Mesendoderm (in vitro differentiated cells): ENCODE measurements around the gene EPSTI1.

Experiments used
- DNase-seq: peaks from one replicate; pipeline ENCODE4 v3.0.0; 2013
- H2AK5ac ChIP-seq: 2 replicates; pipeline ENCODE4 v1.6.1; 2013; ENCODE audit warnings: low read length, inconsistent platforms
- H2BK120ac ChIP-seq: 2 replicates; pipeline ENCODE4 v1.6.1; 2013; ENCODE audit warnings: low read depth, mild to moderate bottlenecking, low read length, moderate library complexity, mixed read lengths
- H2BK15ac ChIP-seq: replicated peaks from 2 replicates; pipeline ENCODE4 v1.6.1; 2013; ENCODE audit warnings: low read depth, mild to moderate bottlenecking, moderate library complexity
- H2BK5ac ChIP-seq: 2 replicates; pipeline ENCODE4 v1.6.1; 2013; ENCODE audit warnings: low read length, inconsistent platforms
- H3K18ac ChIP-seq: 2 replicates; pipeline ENCODE4 v1.6.1; 2013; ENCODE audit warnings: mild to moderate bottlenecking, low read length, mixed read lengths
- H3K23ac ChIP-seq: one replicate; pipeline ENCODE4 v1.6.1; 2013; ENCODE audit warnings: low read length
- H3K27ac ChIP-seq: 2 replicates; pipeline ENCODE4 v1.5.1; 2013; ENCODE audit warnings: low read depth, mild to moderate bottlenecking, inconsistent platforms, low read length, moderate library complexity
- H3K27me3 ChIP-seq: 2 replicates; pipeline ENCODE4 v1.6.1; 2013; ENCODE audit warnings: low read length, control low read depth, mild to moderate bottlenecking, inconsistent platforms; ENCODE audit not compliant: insufficient read depth, poor library complexity
- H3K36me3 ChIP-seq: 2 replicates; pipeline ENCODE4 v1.6.1; 2013; ENCODE audit warnings: low read length, inconsistent platforms; ENCODE audit not compliant: control insufficient read depth, insufficient read depth
- H3K4ac ChIP-seq: one replicate; pipeline ENCODE4 v1.6.1; 2013; ENCODE audit warnings: low read depth, mild to moderate bottlenecking, low read length, moderate library complexity
- H3K4me1 ChIP-seq: 2 replicates; pipeline ENCODE4 v1.6.1; 2013; ENCODE audit warnings: low read depth, low read length, inconsistent platforms; ENCODE audit not compliant: control insufficient read depth
- H3K4me2 ChIP-seq: 2 replicates; pipeline ENCODE4 v1.6.1; 2013; ENCODE audit warnings: low read length
- H3K4me3 ChIP-seq: 2 replicates; pipeline ENCODE4 v1.5.1; 2013; ENCODE audit warnings: mild to moderate bottlenecking, low read length
- H3K56ac ChIP-seq: one replicate; pipeline ENCODE4 v1.6.1; 2013; ENCODE audit warnings: low read length
- H3K79me1 ChIP-seq: 2 replicates; pipeline ENCODE4 v1.6.1; 2013; ENCODE audit warnings: low read length, inconsistent platforms
- H3K79me2 ChIP-seq: 2 replicates; pipeline ENCODE4 v1.6.1; 2013; ENCODE audit warnings: mild to moderate bottlenecking, low read length; ENCODE audit not compliant: control insufficient read depth, insufficient read depth
- H3K9ac ChIP-seq: 2 replicates; pipeline ENCODE4 v1.6.1; 2013; ENCODE audit warnings: low read length, inconsistent platforms
- H4K5ac ChIP-seq: one replicate; pipeline ENCODE4 v1.6.1; 2013; ENCODE audit warnings: low read length
- H4K8ac ChIP-seq: one replicate; pipeline ENCODE4 v1.6.1; 2013; ENCODE audit warnings: low read depth, mild to moderate bottlenecking, control low read depth, low read length, moderate library complexity
- WGBS: extraction: QIAGEN DNeasy Blood & Tissue Kit; methylation state at CpG from one replicate; pipeline ENCODE4 v1.1.7; 2013; ENCODE audit warnings: low lambda C conversion rate, missing lambda C conversion rate; ENCODE audit not compliant: insufficient coverage; ENCODE audit errors: extremely low coverage; 5-methylcytosine and 5-hydroxymethylcytosine counted together

Gene EPSTI1

DNA sequence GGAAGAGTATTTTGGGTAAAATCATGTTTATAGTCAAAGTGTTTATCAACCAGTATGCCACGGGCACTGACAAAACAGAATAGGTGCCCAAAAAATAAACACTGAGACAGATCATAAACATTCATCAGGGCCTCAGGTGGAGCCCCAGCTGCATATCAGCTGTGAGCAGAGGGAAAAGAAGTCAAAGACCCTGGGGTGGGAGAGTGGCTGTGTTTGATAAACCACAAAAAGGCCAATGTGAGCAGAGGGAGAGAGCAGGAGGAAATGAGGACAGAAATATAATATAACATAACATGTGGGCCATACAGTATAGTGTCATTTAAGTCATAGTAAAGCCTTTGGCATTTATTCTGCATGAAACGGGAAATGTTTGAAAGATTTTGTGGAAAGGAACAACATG, 10.0 kb upstream of the EPSTI1 start:
- Histone ChIP-seq H3K27ac (no peak overlapping the region), H3K23ac (no peak overlapping the region), H2BK5ac (no peak overlapping the region), H3K9ac (no peak overlapping the region), H3K4me2 (no peak overlapping the region), H3K4me1 (no peaks in the 10 kb centered on the region), H3K4ac (no peak overlapping the region), H2BK15ac (no peak overlapping the region), H3K18ac (no peak overlapping the region), H2BK120ac (no peak overlapping the region), H3K36me3 (no peaks in the 10 kb centered on the region), H4K5ac (no peak overlapping the region), H3K27me3 (no peaks in the 10 kb centered on the region), H4K8ac (no peak overlapping the region), H3K4me3 (no peak overlapping the region), H3K56ac (no peak overlapping the region), H3K79me1 (no peaks in the 10 kb centered on the region), H3K79me2 (no peaks in the 10 kb centered on the region), H2AK5ac (no peak overlapping the region)
- WGBS, result no CpG with 5 or more reads among the region's 2 CpGs
- DNase-seq, result no peak

- no CpG with 5 or more reads among the region's 4 CpGs for WGBS
- no peak for DNase-seq
Measured at GRCh38 chr13:43000676-43001075, 8.6 kb upstream of the EPSTI1 start.

GRCh38 chr13:42999491-42999890, 7.5 kb upstream of the EPSTI1 start:
- H3K27ac ChIP-seq, result no peak overlapping the region
- no peaks in the 10 kb centered on the region for H3K79me2 ChIP-seq
- no peak overlapping the region for H2BK120ac ChIP-seq
- no peaks in the 10 kb centered on the region for H3K36me3 ChIP-seq
- H2BK15ac ChIP-seq, result no peak overlapping the region
- H3K4me3 ChIP-seq, result no peak overlapping the region
- H3K27me3 ChIP-seq, result no peaks in the 10 kb centered on the region
- no peak overlapping the region for H3K23ac ChIP-seq
- H3K18ac ChIP-seq, result no peak overlapping the region
- no peaks in the 10 kb centered on the region for H3K79me1 ChIP-seq
- no peaks in the 10 kb centered on the region for H3K4me1 ChIP-seq
- no peak overlapping the region for H2BK5ac ChIP-seq
- no peak overlapping the region for H3K4me2 ChIP-seq
- H3K56ac ChIP-seq, result no peak overlapping the region
- no peak overlapping the region for H4K8ac ChIP-seq
- WGBS, result no CpG with 5 or more reads among the region's 2 CpGs
- no peak overlapping the region for H3K9ac ChIP-seq
- no peak overlapping the region for H2AK5ac ChIP-seq
- no peak overlapping the region for H3K4ac ChIP-seq
- no peak overlapping the region for H4K5ac ChIP-seq
- DNase-seq, result no peak

More at GRCh38 chr13:43000676-43001075, 8.6 kb upstream of the EPSTI1 start:
- H3K56ac ChIP-seq, result no peak overlapping the region
- no peaks in the 10 kb centered on the region for H3K79me2 ChIP-seq
- no peak overlapping the region for H4K5ac ChIP-seq
- no peak overlapping the region for H2BK120ac ChIP-seq
- no peak overlapping the region for H4K8ac ChIP-seq
- no peaks in the 10 kb centered on the region for H3K79me1 ChIP-seq
- no peak overlapping the region for H3K4ac ChIP-seq
- no peak overlapping the region for H3K4me2 ChIP-seq
- H3K36me3 ChIP-seq, result no peaks in the 10 kb centered on the region
- no peak overlapping the region for H3K4me3 ChIP-seq
- H3K18ac ChIP-seq, result no peak overlapping the region
- H2BK15ac ChIP-seq, result no peak overlapping the region
- H3K4me1 ChIP-seq, result no peaks in the 10 kb centered on the region
- H3K27ac ChIP-seq, result no peak overlapping the region
- no peak overlapping the region for H3K9ac ChIP-seq
- H2AK5ac ChIP-seq, result no peak overlapping the region
- no peak overlapping the region for H2BK5ac ChIP-seq
- no peak overlapping the region for H3K23ac ChIP-seq
- H3K27me3 ChIP-seq, result no peaks in the 10 kb centered on the region

DNA sequence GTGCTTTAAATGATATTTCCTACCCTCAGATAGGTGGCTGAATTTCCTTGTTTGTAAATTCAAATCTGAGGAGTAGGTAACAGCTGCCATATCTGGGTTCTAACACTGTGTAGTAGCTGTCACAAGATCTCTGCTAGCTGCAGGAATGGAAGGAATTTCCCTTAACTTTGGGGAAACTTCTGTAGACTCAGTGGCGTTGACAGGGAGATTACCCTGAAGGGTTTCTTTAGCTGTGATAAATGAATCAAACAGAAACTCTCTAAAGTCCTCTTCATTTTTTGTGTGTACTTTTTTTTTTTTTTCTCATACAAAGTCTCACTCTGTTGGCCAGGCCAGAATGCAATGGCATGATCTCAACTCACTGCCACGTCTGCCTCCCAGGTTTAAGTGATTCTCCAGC, 5.3 kb upstream of the EPSTI1 start:
- Histone ChIP-seq H3K23ac (no peak overlapping the region), H3K36me3 (no peaks in the 10 kb centered on the region), H2AK5ac (no peak overlapping the region), H3K9ac (no peak overlapping the region), H3K4me1 (peaks cover 5% of the 10 kb centered on the region), H2BK5ac (no peak overlapping the region), H3K27ac (no peak overlapping the region), H3K79me1 (no peaks in the 10 kb centered on the region), H2BK15ac (no peak overlapping the region), H3K4me2 (no peak overlapping the region), H3K4me3 (no peak overlapping the region), H3K56ac (no peak overlapping the region), H2BK120ac (no peak overlapping the region), H3K27me3 (no peaks in the 10 kb centered on the region), H3K79me2 (no peaks in the 10 kb centered on the region), H3K18ac (no peak overlapping the region), H3K4ac (no peak overlapping the region), H4K8ac (no peak overlapping the region), H4K5ac (no peak overlapping the region)
- WGBS, result no CpG with 5 or more reads among the region's 2 CpGs
- DNase-seq, result no peak

DNA sequence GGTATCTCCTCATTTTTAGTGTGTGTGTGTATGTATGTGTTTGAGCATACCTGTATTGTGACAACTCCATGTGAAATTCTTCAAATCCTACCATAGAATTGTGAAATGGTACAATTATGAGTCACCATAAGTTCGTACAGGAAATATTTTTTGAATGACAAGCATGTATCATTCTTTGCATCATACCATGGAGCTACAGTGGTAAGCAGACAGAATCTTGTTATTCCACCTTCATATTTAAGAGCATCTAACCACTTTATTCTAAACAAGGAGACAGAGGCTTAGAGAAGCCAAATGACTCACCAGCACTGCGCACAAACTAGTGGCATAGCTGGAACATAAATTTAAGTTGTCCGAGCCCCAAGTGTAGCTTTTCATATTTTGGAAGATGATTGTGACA, 4.5 kb upstream of the EPSTI1 start:
- Histone ChIP-seq H4K5ac (no peak overlapping the region), H3K79me2 (no peaks in the 10 kb centered on the region), H3K4me2 (no peak overlapping the region), H3K4me1 (peaks cover 5% of the 10 kb centered on the region), H2AK5ac (no peak overlapping the region), H2BK120ac (peak overlapping the region; percentile 39), H3K4me3 (no peak overlapping the region), H2BK15ac (peak overlapping the region; percentile 64), H3K23ac (no peak overlapping the region), H3K79me1 (no peaks in the 10 kb centered on the region), H3K9ac (no peak overlapping the region), H3K27me3 (no peaks in the 10 kb centered on the region), H3K18ac (no peak overlapping the region), H2BK5ac (no peak overlapping the region), H4K8ac (no peak overlapping the region), H3K27ac (no peak overlapping the region), H3K36me3 (no peaks in the 10 kb centered on the region), H3K56ac (no peak overlapping the region), H3K4ac (no peak overlapping the region)
- DNase-seq, result no peak
- WGBS, result no CpG with 5 or more reads among the region's 3 CpGs

- no CpG with 5 or more reads among the region's 1 CpG for WGBS
- Histone ChIP-seq H3K4me1 (peaks cover 6% of the 10 kb centered on the region), H3K27ac (no peak overlapping the region)
Measured at GRCh38 chr13:42994878-42995277, 2.8 kb upstream of the EPSTI1 start.

More at GRCh38 chr13:42994878-42995277, 2.8 kb upstream of the EPSTI1 start:
- H3K79me2 ChIP-seq, result no peaks in the 10 kb centered on the region
- no peak overlapping the region for H3K18ac ChIP-seq
- H3K4me2 ChIP-seq, result no peak overlapping the region
- H3K23ac ChIP-seq, result no peak overlapping the region
- H2BK15ac ChIP-seq, result no peak overlapping the region
- H3K4ac ChIP-seq, result no peak overlapping the region
- no peak overlapping the region for H2BK120ac ChIP-seq
- DNase-seq, result no peak
- H2BK5ac ChIP-seq, result no peak overlapping the region
- no peak overlapping the region for H3K4me3 ChIP-seq
- no peaks in the 10 kb centered on the region for H3K36me3 ChIP-seq
- no peak overlapping the region for H3K56ac ChIP-seq
- H2AK5ac ChIP-seq, result no peak overlapping the region
- H4K8ac ChIP-seq, result no peak overlapping the region
- no peak overlapping the region for H3K9ac ChIP-seq
- H3K79me1 ChIP-seq, result no peaks in the 10 kb centered on the region
- no peak overlapping the region for H4K5ac ChIP-seq
- H3K27me3 ChIP-seq, result no peaks in the 10 kb centered on the region
